ENCODE measurements around the gene ARSK.

ARSK gene

GRCh38 chr5:95649842-95650620 is 95.1 kb downstream of the ARSK start:
- no peak for DNase-seq

GRCh38 chr5:95652849-95653248 is 97.9 kb downstream of the ARSK start:
- DNase-seq = no peak

GRCh38 chr5:95654196-95654595 is 99.3 kb downstream of the ARSK start:
- no peak for DNase-seq
